Medulla oblongata (tissue), 1 donor: Measurements from ENCODE around the gene RPL13A.
"Not testable (repeated sequence)": the region's sequence is repeated elsewhere in the genome, so short reads cannot be mapped to it uniquely, and the experiment has no call there.

ENCODE experiments used
- DNase-seq: peaks from one replicate; pipeline ENCODE4 v3.0.0-alpha.2; 2015; ENCODE audit errors: extremely low spot score

The RPL13A gene

DNA sequence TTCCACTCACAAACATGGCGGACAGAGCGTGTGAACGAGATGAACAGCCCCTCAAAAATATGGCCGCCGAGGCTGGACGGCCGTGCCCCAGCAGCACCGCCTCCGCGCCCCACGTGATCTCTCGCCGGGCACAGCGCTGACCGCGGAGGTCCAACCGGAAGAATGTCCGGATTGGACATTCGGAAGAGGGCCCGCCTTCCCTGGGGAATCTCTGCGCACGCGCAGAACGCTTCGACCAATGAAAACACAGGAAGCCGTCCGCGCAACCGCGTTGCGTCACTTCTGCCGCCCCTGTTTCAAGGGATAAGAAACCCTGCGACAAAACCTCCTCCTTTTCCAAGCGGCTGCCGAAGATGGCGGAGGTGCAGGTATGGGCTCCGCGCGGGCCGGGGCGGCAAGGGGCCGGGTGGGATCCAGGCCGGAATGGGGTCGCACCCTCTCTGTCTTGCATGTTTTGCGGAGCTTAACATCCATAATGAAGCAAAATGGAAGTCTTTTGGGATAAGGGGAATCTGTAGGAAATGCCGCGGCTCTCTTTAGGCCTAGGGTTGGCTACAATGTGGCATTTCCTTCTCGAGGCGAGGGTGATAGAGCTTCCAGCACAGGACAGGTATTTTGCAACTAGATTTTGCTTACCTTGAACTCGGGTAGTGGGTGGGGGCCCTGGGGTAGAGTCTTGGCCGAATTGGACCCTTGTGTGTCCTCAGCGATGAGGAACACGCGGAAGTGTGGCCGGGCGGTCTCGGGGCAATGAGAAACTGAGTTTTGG is at the start of gene RPL13A:
Gene RPL13A (plus strand): TSS at position 332 of the 769 bp plus-strand sequence. CDS start 22 bp downstream, at position 354.
- peak; percentile 99 for DNase-seq

DNA sequence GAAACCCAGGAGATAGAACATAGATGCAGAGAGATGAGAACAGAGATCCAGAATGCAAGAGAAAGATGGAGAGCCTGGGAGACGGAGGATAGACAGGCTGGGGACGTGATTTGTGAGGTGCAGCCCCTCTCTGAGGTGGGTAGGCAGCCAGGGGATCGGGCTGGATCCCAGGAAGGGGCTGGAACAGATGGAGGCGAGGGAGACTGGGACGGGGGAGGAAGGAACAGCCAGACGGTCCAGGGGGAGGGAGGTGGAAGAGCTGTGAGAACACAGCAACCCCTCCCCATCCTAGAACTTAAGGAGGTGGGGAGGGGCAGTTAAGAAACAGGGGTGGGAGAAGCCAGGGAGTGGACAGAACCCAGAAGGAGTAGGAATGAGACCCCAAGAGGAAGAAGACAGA is 49.1 kb upstream of the RPL13A start:
- DNase-seq = no peak

DNA sequence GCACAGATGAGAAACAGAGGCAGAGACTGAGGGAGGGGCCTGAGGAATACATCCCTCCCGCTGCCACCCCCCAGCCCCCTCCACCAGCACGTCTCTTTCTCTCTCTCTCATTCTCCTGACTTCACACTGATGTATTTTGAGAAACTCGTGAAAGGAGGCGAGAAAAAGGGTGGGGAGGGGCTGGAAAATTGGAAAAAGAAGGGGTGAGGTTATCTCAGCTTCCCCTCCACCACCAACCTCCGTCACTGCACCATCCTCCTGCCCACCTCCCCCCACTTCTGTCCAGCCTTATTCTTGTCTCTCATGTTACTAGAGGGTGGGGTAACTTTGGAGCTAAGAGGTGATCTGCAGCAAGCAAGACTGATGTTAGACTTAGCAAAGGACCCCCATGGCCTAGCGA is 47.6 kb upstream of the RPL13A start:
- no peak for DNase-seq

DNA sequence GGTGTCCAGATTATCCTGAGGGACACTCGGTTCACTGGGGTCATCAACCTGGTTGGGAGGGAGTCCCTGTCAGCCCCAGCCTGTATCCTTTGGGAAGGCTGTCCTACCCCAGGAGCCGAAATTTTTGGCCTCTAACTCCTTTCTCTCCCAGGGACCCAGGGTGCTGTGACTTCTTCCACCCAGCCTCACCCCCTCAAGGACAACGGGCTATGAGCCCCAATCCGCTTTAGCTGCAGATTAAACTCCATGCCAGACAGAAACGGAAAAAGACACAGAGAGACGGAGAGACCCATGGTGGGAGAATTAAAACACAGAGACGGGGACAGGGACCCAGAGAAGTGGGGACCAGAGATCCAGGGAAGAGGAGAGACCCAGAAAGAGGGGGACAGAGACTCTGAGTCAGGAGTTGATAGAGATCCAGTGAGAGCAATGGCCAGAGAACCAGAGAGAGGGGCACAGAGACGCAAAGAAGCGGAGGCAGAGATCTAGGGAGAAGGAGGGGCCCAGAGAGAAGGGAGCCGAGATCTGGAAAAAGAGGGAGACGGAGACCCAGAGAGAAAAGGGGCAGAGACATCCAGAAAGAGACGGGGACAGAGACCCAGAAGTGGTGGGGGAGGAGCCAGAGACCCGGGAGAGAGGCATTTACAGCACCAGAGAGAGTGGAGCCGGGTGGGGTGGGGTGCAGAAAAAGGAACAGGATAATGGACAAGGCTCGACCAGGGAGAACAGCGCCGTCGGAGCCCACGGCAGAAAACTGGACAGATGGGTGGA is 46.8 kb upstream of the RPL13A start:
- DNase-seq = no peak

DNA sequence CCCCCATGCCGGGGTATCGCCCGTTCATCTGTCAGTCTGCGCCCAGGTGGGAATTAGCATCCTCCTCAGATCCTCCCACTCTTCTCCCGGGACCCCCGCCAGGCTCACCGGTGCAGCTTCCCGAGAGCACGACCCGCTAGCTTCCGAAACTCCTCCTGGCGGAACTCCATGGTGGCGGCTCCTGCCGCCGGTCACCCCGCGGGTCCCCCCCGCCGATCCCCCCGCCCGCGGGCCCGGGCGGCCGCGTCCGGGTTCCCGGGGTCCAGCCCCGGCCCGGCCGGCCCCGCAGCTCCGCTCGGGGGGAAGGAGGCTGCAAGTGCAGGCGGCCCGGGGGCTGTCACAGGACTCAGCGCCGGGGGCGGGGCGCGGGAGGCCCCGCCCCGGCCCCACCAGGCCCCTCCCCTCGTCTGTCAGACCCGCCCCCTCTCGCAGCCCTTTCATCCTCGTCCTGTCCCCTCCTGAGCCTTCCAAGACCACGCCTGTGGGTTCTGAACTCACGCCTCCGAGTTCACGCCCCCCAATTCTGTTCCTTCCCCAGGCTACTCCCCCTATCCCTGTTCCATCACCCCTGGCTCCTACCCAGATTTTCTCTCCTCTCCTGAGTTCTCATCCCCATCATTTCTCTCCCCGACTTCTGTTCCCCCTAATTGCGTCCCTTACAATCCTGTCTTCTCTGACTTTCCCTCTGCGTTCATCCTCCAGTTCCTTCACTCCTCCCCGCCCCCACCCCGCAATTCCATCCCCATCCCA is 46.0 kb upstream of the RPL13A start, which contains the start of gene SLC17A7:
Gene SLC17A7 (minus strand): TSS at position 318 of the 750 bp plus-strand sequence. CDS start 148 bp downstream, at position 170.
- DNase-seq = no peak

DNA sequence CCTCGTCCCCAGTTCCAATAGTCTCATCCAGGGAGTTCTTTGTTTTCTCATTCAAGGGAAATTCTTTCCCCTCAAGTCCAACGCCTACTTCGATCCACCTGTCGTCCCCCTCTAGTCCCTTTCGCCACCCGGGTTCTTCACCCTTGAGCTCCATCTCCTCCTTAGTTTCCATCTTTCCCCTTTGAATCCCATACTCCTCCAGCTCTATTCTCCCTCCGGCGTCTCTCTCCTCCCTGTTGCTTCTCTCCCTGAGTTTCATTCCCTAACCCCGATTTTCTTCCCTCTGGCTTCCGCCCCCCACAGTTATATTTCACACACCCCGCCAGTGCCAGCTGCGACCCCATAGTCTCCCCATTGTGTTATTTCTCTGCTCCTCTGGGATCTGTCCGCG is 45.5 kb upstream of the RPL13A start:
- DNase-seq = no peak

DNA sequence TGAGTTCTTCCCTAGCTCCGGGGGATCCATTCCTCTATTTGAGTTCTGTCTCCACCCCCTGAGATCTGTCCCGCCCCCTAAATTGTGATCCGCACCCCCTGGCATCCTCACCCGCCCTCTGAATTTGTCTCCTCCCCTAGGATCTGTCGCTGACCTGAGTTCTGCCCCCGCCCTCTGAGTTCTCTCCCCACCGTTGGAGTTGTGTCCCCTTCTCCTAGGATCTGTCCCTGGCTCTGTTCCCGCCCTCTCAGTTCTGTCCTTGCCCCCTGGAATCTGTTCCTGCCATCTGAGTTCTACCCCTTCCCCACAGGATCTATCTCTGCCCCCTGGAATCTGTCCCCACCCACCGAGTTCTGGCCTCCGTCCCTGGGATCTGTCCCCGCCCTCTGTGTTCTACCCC is 45.1 kb upstream of the RPL13A start:
- no peak for DNase-seq

DNA sequence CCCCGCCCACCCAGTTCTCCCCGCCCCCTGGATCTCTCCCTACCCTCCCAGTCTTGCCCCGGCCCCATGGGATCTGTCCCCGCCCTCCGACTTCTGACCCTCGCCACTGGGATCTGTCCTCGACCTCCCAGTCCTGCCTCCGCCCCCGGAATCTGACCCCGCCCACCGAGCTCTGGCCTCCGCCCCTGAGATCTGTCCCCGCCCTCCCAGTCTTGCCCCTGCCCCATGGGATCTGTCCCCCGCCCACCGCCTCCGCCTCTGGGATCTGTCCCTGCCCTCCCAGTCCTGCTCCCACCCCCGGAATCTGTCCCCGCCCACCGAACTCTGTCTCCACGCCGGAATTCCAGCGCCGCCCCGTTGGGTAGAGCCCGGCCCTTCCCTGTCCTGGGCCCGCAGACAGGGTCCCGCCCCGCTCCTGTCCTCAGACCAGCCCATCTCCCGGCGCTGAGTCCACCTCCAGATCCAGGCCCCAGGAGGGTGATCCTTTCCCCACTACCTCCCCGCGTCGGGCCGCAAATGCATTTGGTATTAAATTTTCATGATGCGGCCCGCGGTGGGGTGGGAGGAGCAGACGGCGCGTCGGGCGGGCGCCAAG is 44.5 kb upstream of the RPL13A start:
- no peak for DNase-seq

DNA sequence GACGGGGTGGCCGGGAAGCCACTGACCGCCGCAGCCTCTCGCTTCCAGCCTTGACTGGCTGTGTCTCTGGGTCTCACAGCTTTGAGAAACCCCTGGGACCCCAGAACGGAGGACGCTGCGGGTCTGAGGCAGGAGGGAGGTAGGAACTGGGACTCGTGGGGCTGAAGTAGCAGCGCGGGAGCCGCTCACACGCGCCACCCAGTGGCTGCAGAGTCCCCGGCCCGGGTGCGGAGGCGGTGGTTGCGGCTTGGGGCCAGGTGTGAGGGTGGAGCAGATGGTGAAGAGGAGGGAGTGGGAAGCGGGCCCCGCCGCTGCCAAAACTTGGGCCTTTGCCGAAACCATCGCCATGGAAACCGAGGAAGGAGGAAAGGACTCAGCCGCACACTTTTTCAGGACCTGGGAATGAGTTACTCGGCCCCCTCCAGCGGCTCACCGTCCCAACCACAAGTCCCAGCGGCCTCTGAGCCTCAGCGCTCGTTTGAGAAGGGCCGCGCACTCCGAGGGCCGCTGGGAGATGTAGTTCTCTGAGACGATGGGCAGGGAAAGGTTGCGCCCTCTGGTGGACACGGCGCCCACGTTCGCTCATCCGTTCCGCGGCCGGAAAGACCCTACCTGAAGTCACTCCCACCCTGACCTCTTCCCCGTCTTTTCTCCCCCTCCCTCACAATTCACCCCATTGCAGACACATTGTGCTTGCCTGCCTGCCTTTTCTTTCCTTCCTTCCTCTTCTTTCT is 43.9 kb upstream of the RPL13A start:
- peak; percentile 97 for DNase-seq

DNA sequence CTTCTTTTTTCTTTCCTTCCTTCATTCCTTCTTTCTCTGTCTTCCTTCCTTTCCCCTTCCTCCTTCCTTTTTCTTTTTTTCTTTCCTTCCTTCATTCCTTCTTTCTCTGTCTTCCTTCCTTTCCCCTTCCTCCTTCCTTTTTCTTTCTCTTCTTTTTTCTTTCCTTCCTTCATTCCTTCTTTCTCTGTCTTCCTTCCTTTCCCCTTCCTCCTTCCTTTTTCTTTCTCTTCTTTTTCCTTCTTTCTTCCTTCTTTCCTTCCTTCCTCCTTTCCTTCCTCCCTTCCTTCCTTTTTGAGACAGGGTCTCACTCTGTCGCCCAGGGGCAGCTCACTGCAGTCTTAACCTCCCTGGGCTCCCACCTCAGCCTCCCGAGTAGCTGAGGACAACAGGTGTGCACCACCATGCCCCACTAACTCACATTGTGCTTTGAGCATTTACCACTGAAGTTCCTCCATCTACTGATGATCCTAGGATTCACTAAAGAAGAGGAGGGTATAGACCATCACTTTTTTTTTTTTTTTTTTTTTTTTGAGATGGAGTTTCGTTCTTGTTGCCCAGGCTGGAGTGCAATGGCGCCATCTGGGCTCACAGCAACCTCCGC is 43.2 kb upstream of the RPL13A start:
- not testable (repeated sequence) for DNase-seq

DNA sequence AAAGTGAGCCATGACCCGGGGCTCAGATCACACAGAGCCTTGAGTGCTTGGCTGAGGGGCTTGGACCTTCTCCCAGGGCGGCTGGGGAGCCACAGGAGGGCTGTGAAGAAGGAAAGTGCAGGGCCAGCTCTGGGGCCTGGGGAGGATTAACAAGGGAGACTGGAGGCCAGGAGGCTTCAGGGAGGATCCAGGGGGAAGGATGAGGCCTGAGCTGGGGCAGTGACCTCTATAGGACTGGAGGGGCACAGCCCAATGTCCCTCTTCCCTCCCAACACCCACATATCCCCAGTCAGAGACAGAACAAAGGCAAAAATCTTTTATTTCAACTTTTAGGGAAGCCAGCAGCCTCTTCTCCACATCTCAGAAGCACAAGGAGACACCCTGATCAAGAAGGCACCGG is 41.4 kb upstream of the RPL13A start:
- no peak for DNase-seq

DNA sequence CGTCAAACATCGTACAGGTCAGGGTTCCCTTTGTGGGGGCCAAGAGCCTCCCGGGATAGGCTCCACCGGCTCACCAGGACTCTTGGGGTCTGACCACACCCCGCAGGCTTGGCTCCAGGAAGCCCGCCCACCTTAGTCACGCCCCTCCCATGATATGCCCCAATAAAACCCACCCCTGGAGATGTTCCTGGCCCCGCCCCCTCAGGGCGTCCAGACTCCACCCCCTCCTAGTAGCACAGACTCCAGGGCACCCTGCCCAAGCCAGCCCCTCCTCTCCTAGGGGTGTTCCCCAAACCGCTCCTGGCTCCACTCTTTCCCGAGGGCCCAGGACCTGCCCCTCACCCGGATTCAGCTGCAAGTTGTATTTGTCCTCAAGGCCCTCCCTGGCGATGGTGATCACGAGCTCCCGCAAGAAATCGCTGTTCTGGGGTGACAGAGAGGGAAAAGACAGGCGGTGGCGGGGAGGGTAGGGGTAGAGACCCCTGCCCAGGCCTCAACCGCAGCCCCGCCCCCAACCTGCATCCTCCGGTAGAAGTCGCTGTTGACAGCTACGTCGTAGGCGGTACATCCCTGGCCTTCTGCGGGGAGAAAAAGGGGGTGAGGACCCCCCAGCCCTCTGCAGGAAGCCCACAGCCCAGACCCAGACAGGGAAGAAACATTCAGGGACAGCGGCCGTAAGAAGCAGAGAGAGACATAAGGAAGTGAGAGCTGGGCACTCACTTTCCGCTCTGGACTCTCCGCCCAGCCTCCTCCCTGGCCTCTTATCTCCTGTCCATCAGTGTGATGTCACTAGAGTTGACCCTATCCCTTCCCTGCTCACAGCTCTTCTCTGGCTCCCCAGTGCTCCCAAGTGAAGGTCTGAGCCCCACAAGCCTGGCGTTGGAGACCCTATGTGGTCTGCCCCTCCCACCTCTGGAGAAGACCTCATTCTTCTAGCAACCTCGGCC is 39.6 kb upstream of the RPL13A start:
- DNase-seq = no peak

DNA sequence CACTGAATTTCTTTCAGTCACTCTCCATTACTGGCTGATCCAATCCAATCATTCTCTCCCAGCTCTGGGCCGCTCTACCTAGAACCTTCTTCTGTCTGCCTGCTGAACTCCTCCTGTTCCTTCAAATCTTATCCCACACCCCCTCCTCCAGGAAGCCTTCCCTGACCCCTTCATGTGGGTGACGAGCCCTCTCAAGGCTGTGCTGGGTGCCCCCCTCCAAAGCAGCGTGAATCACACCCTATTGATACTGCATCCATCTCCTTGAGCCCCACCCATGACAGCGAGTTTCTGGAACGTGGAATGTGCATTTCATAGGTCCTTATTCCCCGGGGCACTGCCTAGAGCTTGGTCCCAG is 39.0 kb upstream of the RPL13A start:
- no peak for DNase-seq

DNA sequence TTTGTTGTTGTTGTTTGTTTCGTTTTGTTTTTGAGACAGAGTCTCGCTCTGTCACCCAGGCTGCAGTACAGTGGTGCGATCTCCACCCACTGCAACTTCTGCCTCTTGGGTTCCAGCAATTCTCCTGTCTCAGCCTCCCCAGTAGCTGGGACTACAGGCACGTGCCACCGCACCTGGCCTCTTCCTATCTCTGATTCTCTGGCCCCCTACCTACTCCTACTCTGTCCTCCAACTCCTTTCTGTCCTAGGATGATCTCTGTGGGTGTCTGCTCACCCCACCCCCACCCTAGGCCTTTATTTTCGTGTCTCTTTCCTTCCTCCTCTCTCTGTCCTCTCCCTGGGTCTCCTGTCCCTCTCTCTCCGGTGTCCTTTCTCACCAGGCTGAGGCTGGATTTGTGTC is 37.0 kb upstream of the RPL13A start:
- DNase-seq = no peak

DNA sequence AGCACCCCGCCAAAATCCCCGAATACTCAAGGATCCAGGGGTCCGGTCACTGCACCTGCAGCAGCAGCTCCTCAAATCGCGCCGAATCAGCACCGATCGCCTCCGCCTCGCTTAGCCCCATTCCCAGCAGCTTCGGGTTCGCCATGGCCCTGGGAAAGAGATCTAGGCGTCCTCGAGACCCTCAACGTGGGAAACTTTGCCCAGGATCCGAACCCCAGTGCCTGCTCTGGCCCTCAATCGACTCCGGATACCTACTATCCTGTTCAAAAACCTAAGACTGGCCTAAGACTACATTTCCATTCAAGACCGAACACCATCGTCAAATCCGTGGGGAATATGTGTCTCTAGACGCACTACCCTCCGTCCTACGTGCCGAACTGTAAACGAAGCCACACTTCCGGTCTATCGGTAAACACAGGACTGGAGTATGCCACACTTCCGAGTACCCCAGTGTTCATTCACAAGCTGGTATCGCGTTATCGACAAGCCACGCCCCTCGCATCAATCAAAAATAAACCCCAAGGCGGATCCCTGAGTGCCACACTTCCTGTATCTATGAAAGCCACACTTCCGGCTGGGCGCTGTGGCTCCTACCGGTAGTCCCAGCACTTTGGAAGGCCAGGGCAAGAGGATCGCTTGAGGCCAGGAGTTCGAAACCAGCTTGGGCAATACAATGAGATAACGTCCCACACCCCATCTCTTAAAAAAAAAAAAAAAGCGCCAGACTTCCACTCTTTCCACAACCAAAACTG is 35.8 kb upstream of the RPL13A start, which contains the start of gene PIH1D1:
Gene PIH1D1 (minus strand): TSS at position 385 of the 752 bp plus-strand sequence. CDS start 240 bp downstream, at position 145.
- DNase-seq = peak; percentile 99

DNA sequence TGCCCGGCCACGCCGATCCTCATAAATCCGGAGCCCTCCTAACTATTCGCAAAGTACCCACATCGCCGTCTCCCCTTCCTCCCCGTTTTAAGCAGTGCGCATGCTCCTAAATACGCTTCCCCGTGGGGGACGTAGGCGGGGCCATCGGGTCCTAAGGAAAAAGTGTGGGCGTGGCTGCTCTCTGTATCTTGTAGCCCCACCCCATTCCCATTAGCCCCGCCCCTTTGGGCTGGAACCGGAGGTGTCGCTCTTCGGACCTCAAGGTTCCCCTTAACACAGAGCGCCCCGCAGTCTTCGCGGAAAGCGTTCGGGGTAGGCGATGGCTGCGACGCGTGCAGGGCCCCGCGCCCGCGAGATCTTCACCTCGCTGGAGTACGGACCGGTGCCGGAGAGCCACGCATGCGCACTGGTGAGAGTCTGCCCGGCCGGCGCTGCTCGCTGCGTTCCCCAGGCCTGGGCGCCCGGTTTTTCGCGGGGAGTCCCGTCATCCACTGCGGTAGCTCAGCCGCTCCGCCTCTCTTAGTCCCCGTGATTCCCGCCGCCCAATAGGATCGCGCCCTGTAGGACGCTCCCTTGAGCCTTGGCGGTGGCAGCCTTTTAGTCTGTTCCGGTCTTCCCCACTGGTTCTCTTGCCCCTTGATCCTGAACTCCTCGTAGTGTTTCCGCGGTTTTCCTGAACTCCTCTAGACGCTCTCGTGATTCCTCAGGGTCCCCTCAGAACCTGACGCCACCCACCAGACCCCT is 34.2 kb upstream of the RPL13A start, which contains the start of gene ALDH16A1:
Gene ALDH16A1 (plus strand): TSS at position 213 of the 744 bp plus-strand sequence. CDS start 107 bp downstream, at position 320.
- peak; percentile 99 for DNase-seq

DNA sequence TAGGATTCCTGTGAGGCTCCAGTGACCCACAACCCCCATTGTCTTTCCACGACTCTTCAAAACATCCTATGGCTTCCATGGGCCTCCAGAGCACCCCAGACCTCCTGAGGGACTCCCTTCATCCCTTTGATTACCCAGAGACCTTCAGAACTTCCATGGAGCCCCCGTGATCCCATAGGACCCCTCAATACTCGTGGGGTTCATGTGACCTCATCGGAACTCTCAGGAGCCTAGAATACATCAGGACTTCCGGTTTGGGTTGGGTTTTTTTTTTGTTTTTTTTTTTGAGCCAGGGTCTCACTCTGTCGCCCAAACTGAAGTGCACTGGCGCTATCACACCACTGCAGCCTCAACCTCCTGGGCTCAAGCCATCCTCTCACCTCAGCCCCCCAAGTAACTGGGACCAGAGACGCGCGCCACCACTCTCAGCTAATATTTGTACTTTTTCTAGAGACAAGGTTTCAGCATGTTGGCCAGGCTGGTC is 33.6 kb upstream of the RPL13A start:
- no peak for DNase-seq

DNA sequence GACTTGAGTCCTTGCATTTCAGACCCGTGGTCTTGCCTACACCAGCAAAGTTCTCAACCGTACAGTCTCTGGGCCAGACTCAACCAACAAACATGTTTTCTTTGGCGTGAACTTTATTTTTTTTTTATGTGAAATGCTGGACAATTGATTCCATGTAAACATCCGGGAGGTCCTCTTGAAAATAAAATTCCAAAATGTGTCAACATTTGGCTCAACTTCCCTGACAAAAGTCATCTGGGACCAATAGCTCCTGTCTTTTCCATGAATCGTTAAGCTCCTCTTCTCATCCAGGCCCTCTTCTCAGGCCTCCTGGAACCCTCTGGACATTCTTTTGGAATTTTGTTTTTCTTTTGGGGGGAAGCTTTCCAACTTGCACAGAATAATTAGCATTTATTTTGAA is 31.6 kb upstream of the RPL13A start:
- DNase-seq = no peak
